Gastroesophageal sphincter (tissue), 3 donors: ENCODE measurements around the gene CFTR.

Source experiments
- POLR2AphosphoS5 ChIP-seq: sonication (generic); formaldehyde crosslinking; IDR thresholded peaks from one replicate; pipeline ENCODE4 v1.6.1; 2017; ENCODE audit warnings: antibody characterized with exemption
- TF ChIP-seq, protein P1 (sequence below), 4 experiments: fragments of 200-600 bp in 2 of 4; fragments of 450-650 bp in 2 of 4; sonication (generic) in 1 of 4; IDR thresholded peaks; one replicate each; pipeline ENCODE4 v1.5.1; 2017 to 2019; ENCODE audit warnings: antibody characterized with exemption in 4 of 4, mild to moderate bottlenecking in 2 of 4, moderate library complexity in 2 of 4

- TF ChIP-seq, protein P1, sequence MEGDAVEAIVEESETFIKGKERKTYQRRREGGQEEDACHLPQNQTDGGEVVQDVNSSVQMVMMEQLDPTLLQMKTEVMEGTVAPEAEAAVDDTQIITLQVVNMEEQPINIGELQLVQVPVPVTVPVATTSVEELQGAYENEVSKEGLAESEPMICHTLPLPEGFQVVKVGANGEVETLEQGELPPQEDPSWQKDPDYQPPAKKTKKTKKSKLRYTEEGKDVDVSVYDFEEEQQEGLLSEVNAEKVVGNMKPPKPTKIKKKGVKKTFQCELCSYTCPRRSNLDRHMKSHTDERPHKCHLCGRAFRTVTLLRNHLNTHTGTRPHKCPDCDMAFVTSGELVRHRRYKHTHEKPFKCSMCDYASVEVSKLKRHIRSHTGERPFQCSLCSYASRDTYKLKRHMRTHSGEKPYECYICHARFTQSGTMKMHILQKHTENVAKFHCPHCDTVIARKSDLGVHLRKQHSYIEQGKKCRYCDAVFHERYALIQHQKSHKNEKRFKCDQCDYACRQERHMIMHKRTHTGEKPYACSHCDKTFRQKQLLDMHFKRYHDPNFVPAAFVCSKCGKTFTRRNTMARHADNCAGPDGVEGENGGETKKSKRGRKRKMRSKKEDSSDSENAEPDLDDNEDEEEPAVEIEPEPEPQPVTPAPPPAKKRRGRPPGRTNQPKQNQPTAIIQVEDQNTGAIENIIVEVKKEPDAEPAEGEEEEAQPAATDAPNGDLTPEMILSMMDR (IDR thresholded peaks at IDR 0.05): no peak
- TF ChIP-seq POLR2AphosphoS5: no peak
These were observed 121.1 kb downstream of the CFTR start for GRCh38 chr7:117600911-117601310.
